Right forelimb (tissue), 1 donor: ENCODE results near the gene FCF1.

ENCODE experiments used
- DNase-seq: peaks from one replicate; pipeline ENCODE4 v3.0.0-alpha.2; 2018

The FCF1 gene, protein sequence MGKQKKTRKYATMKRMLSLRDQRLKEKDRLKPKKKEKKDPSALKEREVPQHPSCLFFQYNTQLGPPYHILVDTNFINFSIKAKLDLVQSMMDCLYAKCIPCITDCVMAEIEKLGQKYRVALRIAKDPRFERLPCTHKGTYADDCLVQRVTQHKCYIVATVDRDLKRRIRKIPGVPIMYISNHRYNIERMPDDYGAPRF

DNA sequence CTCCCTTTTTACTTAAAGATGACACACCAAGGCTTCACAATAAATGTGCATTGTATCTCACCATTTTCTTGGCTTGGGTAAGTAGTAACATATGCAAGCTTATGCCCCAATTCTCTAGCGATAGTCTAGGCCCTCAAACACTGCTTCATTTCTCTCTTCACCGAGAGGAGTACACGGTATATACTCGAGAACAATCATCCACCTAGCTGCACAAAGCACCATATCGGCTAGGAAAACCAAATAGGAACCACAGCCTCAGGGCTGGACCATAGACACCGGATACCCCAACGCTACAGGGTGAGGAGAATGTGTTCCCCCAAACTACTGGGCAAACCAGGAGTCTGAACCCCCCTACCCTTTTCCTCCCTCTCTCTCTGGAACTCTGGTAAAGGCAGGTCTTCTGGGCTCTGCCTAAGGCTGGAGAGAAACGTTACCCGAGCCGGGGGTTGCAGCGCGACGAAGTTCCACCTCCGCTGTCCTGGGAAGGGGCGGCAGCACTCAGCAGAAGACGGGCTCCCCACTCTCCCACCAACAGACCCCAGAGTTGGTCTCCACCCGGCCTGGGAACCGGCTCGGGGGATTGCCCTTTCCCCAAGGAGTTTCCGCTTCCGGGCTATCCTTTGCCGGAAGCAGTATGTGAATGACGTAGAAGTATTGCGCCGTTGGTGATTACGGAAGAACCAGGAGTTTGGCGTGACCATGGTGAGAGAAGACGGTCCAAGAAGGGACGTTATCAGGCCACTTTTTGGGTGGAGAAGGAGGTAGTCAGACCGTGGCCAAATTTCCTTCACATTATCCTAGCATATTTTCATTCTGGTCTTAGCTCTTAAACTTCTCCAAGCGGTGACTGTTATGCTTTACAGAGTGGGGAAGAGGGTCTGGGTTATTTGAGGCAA lies at the start of gene FCF1, which contains the start of gene AREL1:
TSS of gene FCF1 (plus strand) at position 646 of the 896 bp plus-strand sequence. CDS start at position 700, 54 bp downstream.
TSS of gene AREL1 (minus strand) at position 582 of the 896 bp plus-strand sequence. CDS start 27,465 bp downstream, outside the sequence.
- peak; percentile 92 for DNase-seq

DNA sequence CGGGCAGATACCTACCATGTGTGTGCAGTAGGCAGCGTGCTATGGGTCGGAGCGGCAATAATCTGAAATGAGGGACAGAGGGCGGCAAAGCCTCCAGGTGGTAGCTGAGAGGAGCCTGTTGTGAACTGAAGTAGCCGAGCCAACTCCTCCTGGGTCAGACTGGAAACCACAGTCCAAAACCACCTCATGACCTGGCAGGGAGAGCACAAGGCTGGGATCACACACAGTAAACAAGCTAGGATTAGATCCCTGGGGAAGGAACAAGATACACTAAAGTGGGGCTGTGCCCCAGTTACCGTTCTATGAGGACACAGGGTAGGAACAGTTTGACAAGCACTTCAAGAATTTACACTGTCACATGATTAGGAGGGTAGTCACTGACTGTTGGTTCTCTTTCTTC lies 49.1 kb upstream of the FCF1 start:
- no peak for DNase-seq

- no peak for DNase-seq
These were observed 48.2 kb upstream of the FCF1 start for GRCh38 chr14:74664717-74665116.

DNA sequence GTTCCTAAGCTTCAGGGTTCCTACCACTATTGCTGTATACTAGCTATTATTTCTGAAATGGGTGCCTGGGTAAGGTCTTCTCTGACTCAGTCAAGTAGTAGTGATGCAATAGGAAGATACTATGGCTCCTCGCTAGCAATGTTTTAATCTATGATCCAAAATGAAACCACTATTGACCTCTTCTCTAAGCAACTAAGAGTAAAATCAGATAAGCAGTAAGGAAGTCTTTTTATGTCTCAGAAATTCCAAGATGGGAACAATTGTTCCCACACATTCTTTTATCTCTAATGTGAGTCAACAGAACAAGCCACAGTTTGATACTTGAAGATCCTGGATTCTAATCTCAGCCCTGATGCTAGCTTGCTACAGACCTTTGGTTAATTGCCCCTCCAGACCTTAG lies 45.2 kb upstream of the FCF1 start:
- no peak for DNase-seq

DNA sequence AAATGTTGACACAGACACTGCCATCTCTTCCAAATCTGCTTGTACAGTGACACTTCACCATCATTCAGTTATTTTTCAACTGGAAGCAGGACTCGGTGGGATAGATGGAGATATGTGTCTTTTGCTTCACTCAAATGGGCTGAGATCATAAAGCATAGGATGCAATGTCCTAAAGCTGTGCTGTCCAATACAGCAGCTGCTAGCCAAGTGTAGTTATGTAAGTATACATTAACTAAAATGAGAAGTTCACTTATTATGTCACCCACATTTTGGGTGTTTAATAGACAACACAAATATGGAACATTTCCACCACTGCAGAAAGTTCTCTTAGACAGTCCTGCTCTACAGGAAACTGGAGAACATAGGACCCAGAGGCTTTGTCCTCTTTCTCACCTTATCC lies 43.7 kb upstream of the FCF1 start:
- DNase-seq: no peak

- DNase-seq: no peak
These were observed 43.1 kb upstream of the FCF1 start for GRCh38 chr14:74669846-74670245.

GRCh38 chr14:74670726-74671411 lies 42.1 kb upstream of the FCF1 start:
- DNase-seq: no peak

- DNase-seq: no peak
These were observed 41.2 kb upstream of the FCF1 start for GRCh38 chr14:74671789-74672188.

DNA sequence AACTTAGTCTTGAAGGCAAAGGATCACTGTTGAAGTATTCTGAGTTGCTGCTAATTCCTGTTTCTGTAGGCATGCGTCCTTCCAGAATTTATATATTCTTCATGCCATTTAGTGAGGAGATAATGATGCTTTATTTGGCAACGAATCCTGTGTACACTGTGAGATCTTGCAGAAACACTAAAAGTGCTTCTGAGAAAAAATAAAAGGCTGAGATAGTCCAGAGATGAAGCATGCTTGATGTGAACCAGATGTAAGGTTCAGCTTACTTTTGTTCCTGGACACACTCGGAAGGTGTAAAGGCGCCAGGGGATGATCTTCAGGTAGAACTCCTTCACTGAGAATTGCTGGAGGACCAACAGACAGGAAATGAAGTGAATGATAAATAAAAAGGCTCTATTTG lies 39.2 kb upstream of the FCF1 start:
- no peak for DNase-seq

- no peak for DNase-seq
These were observed 37.7 kb upstream of the FCF1 start for GRCh38 chr14:74675219-74675618.

GRCh38 chr14:74682169-74682952 lies 30.6 kb upstream of the FCF1 start:
- no peak for DNase-seq

DNA sequence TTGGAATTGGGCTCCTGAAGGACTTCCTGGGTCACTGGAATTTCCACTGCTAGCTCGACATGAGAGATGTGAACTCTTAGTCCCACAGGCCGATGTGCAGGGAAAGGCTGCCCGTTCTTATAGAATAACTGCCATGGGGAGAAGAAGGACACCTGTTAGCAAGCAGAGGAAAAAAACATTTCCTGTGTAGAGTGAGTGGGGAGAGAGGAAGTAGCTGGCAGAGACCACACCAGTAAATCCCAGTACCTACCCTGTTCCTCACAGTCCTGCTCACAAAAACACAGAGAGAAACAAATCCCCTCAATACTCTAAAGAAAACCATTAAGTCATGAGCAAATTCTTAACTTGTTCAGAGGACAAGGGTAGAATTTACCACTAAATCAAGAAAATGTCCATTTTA lies 29.5 kb upstream of the FCF1 start:
- no peak for DNase-seq

DNA sequence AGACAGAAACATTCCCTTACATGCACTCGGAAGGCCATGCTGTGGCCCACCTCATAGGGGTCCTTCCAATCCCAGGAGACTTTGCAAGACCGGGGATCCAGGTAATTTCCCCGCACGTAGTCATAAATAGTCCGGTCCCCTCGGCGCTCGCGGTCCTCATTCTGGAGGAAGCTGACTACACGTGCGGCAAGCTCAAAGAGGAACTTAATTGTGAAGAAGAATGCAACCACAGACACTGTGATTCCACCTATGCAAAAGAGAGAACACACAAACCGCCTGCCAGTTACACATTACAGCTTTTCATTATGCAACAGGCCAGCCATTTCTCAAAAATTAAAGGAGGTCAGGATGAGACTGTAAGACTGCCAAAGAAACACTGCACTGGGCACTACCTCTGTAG lies 28.5 kb upstream of the FCF1 start:
- no peak for DNase-seq

DNA sequence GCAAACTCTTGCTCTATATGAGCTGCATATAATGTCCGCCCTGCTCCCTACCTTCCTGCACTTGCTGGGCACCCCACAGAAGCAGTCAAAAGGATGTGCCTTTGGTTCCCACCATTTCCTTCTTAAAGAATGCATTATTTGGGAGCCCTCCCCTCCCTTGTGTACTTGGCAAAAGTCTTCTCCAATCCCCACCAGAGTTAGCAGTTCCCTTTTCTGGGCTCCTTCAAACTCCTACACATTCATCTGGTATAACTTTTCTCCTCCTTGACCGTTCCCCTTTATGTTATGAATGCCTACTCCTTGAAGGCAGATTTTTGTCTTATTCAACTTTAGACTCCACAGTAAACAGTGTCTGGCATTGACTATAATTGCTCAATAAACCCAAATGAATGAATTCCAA lies 27.9 kb upstream of the FCF1 start:
- DNase-seq: no peak

- DNase-seq: no peak
These were observed 26.8 kb upstream of the FCF1 start for GRCh38 chr14:74685921-74686678.

DNA sequence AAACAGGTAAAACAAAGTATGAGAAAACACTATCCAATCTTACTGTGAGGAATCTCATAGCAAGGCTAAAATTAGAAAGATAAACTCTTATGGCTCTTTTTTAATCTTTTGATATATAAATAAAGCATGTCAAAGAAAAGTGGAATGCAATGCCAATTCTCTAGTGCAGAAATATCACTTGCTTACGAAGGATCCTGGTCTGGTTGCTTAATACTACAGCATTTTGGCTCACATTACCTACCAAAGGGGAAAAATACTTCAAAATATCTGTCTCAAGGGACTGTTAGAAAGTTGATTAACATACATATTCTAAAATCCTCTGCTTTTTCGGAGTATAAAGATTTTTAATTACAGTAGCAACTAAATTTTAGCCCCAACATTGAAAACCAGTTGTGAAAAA lies 21.5 kb upstream of the FCF1 start:
- no peak for DNase-seq

- no peak for DNase-seq
These were observed 19.8 kb upstream of the FCF1 start for GRCh38 chr14:74693191-74693590.

- no peak for DNase-seq
These were observed 17.5 kb upstream of the FCF1 start for GRCh38 chr14:74695406-74695805.

- DNase-seq: no peak
These were observed 15.9 kb upstream of the FCF1 start for GRCh38 chr14:74697011-74697410.

DNA sequence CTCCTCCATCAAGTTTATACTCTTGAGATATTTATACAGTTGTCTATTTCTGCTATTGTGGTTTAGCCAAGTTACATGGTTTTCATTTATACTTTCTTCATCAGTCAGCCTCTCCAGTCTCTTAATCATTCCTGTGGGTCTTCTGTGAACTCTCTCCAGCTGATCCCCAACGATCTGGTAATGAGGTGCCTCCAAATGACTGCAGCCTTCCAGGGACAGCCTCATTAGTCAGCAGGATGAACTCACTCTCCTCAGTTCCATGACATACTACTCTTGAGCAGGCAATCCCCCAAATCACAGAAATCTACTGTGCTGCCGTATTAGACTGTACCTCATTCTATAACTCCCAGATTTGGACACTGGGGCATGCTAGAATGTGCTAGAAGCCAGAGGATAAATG lies 15.4 kb upstream of the FCF1 start:
- DNase-seq: no peak

GRCh38 chr14:74697976-74698375 lies 15.0 kb upstream of the FCF1 start:
- no peak for DNase-seq

DNA sequence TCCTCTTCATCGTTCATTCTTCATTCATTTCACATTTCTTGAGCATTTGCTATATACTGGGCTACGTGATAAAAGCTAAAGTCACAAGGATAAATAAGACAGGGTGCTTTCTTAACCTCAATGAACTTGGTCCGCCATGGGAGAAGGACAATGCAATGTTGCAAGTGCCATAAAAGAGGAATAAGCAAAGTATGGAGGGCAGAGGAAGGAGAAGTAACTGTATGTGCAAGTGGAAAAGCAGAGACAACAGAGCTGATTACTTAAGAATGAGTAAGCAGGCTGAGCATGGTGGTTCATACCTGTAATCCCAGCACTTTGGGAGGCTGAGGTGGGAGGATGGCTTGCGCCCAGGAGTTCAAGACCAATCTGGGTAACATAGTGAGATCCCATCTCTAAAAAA lies 14.5 kb upstream of the FCF1 start:
- no peak for DNase-seq
